Measurements from ENCODE around the gene TTPAL. TPM values are rescaled to one million over a fixed set of nuclear protein-coding genes. Genes with fewer than 3 reads are reported as not detected.

Gene TTPAL
- total and polyA plus RNA-seq, 3 donors from 2014 or later: 9.8 to 13.1 (median 12.0) TPM

Small RNA genes within 50 kb of the gene (small RNA-seq; reads per million reads assigned to genes)
- gene RPL37AP1: 0 reads per million in 2 donors

Other genes starting within 250 kb of the TTPAL start
- 1 to 10 TPM; 1.3 to 1.7 TPM for gene GDAP1L1, start 228.6 kb upstream of the TTPAL start, total RNA-seq
- gene GDAP1L1, start 228.6 kb upstream of the TTPAL start, polyA plus RNA-seq (ENCODE audit: insufficient read depth, low read depth, low replicate concordance): 2.7 TPM
- gene FITM2, start 164.7 kb upstream of the TTPAL start, total RNA-seq: 10 to 100 TPM; 21.5 to 22.9 TPM
- 11.0 TPM for gene FITM2, start 164.7 kb upstream of the TTPAL start, polyA plus RNA-seq (ENCODE audit: insufficient read depth, low read depth, low replicate concordance)
- gene R3HDML, start 138.8 kb upstream of the TTPAL start, total RNA-seq: under 1 TPM in 1 of 2 donors, not detected in 1; 0.62 TPM
- gene R3HDML, start 138.8 kb upstream of the TTPAL start, polyA plus RNA-seq (ENCODE audit: insufficient read depth, low read depth, low replicate concordance): 0.38 TPM
- gene HNF4A, start 120.2 kb upstream of the TTPAL start, total RNA-seq: 1 to 10 TPM; 1.2 to 1.4 TPM
- 2.5 TPM for gene HNF4A, start 120.2 kb upstream of the TTPAL start, polyA plus RNA-seq (ENCODE audit: insufficient read depth, low read depth, low replicate concordance)
- gene SERINC3, start 46.2 kb downstream of the TTPAL start, total RNA-seq: 100 to 1,000 TPM; 163 to 181 TPM
- 263 TPM for gene SERINC3, start 46.2 kb downstream of the TTPAL start, polyA plus RNA-seq (ENCODE audit: insufficient read depth, low read depth, low replicate concordance)
- gene PKIG, start 106.7 kb downstream of the TTPAL start, total RNA-seq: 10 to 100 TPM; 66.6 to 70.4 TPM
- 180 TPM for gene PKIG, start 106.7 kb downstream of the TTPAL start, polyA plus RNA-seq (ENCODE audit: insufficient read depth, low read depth, low replicate concordance)
- 10 to 100 TPM; 10.0 to 11.2 TPM for gene ADA, start 175.8 kb downstream of the TTPAL start, total RNA-seq
- 8.2 TPM for gene ADA, start 175.8 kb downstream of the TTPAL start, polyA plus RNA-seq (ENCODE audit: insufficient read depth, low read depth, low replicate concordance)
- gene CCN5, start 239.5 kb downstream of the TTPAL start, total RNA-seq: 100 to 1,000 TPM in 1 of 2 donors, 10 to 100 TPM in 1; 37.0 to 152 TPM
- 52.0 TPM for gene CCN5, start 239.5 kb downstream of the TTPAL start, polyA plus RNA-seq (ENCODE audit: insufficient read depth, low read depth, low replicate concordance)

Data from testis (tissue), 3 donors.